ENCODE results near the gene SEMA6A.

SEMA6A gene

DNA sequence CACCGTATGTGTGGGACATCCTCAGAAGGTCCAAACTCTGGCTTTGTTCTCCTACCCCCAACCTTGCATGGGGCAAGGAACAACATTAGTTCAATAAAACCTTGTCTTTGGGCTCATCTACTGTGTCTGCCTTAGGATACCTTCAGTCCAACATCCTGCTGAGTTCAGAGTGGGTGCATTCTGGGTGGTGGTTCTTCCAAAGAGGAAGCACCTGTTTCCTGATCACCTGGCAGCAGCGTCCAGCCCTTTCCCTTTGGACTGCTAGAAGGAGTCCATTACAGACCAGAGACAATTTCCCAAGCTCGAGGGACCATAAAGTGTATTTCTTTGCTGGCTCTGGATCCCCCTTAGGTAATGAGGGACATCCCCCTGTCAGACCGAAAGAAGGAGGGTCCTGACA lies 154.1 kb downstream of the SEMA6A start:
- TF ChIP-seq, protein P1, sequence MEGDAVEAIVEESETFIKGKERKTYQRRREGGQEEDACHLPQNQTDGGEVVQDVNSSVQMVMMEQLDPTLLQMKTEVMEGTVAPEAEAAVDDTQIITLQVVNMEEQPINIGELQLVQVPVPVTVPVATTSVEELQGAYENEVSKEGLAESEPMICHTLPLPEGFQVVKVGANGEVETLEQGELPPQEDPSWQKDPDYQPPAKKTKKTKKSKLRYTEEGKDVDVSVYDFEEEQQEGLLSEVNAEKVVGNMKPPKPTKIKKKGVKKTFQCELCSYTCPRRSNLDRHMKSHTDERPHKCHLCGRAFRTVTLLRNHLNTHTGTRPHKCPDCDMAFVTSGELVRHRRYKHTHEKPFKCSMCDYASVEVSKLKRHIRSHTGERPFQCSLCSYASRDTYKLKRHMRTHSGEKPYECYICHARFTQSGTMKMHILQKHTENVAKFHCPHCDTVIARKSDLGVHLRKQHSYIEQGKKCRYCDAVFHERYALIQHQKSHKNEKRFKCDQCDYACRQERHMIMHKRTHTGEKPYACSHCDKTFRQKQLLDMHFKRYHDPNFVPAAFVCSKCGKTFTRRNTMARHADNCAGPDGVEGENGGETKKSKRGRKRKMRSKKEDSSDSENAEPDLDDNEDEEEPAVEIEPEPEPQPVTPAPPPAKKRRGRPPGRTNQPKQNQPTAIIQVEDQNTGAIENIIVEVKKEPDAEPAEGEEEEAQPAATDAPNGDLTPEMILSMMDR (conservative IDR thresholded peaks at IDR 0.05): no peak

DNA sequence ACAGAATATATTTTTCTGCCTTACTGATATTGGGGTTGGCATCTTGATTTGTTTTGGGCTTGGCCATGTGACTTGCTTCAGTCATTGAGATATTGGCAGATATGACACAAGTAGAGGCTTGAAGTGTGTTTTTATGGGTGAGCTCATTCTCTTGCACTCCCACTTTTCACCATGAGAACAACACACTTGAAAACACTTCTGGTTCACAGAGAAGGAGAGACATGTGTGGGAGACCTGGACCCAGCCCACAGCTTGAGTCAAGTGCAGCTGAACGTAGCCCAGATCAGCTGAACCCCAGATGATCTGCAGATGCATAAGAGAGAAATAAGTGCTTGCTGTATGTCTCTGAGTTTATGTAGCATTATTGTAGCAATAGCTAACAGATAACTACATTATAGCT lies 155.4 kb downstream of the SEMA6A start:
- H3K27ac ChIP-seq: no peak overlapping the region
- TF ChIP-seq, protein P1 (conservative IDR thresholded peaks at IDR 0.05): no peak

More for the DNA sequence above, 154.1 kb downstream of the SEMA6A start:
- no peak overlapping the region for H3K27ac ChIP-seq

GRCh38 chr5:116418774-116419173 lies 155.8 kb downstream of the SEMA6A start:
- no peak overlapping the region for H3K27ac ChIP-seq
- TF ChIP-seq, protein P1 (conservative IDR thresholded peaks at IDR 0.05): no peak

- TF ChIP-seq, protein P1 (conservative IDR thresholded peaks at IDR 0.05): no peak
- no peak overlapping the region for H3K27ac ChIP-seq
Observed at GRCh38 chr5:116418016-116418415, 156.6 kb downstream of the SEMA6A start.

DNA sequence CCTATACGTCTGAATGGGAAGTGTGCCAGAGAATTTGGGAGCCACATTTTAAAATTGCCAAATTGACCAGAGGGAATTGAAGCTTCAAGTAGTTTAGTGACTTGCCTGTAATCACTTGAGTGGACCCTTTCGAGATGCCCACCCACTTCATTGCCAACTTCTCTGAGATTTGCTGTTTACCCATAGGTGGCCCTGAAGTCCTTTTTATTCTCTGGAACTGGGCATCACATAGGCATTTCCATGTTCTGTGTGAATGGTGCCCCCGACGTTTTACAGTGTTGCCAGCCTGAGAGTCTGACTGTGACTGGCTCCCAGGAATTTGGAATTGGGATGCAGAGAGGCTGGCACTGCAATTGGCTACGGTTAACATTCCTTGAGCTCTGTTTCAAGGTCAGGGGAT lies 158.6 kb downstream of the SEMA6A start:
- TF ChIP-seq, protein P1 (conservative IDR thresholded peaks at IDR 0.05): no peak
- no peak overlapping the region for H3K27ac ChIP-seq

DNA sequence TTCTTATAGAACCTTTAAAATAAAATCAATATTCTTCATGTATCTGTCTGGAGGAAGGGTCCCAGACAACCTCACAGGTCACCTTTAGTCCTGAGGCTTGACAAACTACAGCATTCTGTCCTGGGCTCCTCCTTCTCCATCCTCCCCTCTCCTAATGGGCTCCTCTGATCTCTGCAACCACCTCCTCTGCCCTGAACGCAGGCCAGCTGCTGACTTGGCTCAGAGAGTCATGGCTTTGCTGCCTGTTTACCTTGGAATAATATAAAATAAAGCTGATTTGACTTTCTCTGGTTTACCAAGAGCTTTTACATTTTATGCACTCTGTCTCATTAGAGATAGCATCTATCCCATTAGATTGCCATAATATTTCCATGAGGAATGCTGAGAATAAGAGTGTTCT lies 159.4 kb downstream of the SEMA6A start:
- TF ChIP-seq, protein P1 (conservative IDR thresholded peaks at IDR 0.05): no peak
- 0 out of 2 replicates have a peak overlapping the region, but pooled peaks have one; percentile 11 for H3K27ac ChIP-seq

DNA sequence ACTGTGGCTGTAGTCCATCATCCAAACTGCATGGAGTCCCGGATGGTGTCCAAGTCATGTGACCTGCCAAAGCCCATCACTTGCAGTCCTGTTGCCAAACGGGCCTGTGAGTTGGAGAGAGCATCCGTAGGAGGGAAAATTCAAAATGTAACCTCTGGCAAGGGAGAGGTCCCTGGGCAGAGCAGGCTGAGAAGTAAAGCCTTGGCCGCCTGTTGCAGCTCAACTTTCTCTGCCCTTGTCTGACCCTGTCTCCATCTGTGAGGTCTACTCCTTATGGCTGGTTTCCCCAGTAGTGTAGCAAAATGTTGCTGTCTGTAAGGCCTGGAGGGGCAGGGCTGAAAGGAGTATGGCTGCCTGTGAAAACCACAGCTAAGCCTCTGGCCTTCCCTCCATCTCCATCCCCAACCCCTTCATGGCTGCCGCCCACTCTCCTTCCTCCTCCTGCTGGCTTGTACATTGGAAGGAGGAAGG lies 163.5 kb downstream of the SEMA6A start:
- no peak overlapping the region for H3K27ac ChIP-seq
- TF ChIP-seq, protein P1 (conservative IDR thresholded peaks at IDR 0.05): no peak

All from VCaP (cell line).